IPS DF 4.7 (cell line): Measurements from ENCODE around the gene IL1RL1.

Source experiments
- DNase-seq: peaks from one replicate; pipeline ENCODE4 v3.0.0-alpha.2; 2013; ENCODE audit warnings: low spot score; ENCODE audit errors: extremely low read depth

The IL1RL1 gene

GRCh38 chr2:102366406-102367112 is 55.2 kb downstream of the IL1RL1 start:
- no peak for DNase-seq

- no peak for DNase-seq
Measured at GRCh38 chr2:102367331-102367971, 56.1 kb downstream of the IL1RL1 start.

GRCh38 chr2:102368461-102369109 is 57.2 kb downstream of the IL1RL1 start:
- no peak for DNase-seq

- no peak for DNase-seq
Measured at GRCh38 chr2:102369866-102370265, 58.5 kb downstream of the IL1RL1 start.

- no peak for DNase-seq
Measured at GRCh38 chr2:102376052-102376591, 64.8 kb downstream of the IL1RL1 start.

- DNase-seq, result no peak
Measured at GRCh38 chr2:102383722-102384121, 72.4 kb downstream of the IL1RL1 start.

- DNase-seq, result no peak
Measured at GRCh38 chr2:102385522-102385921, 74.2 kb downstream of the IL1RL1 start.

GRCh38 chr2:102386004-102386403 is 74.6 kb downstream of the IL1RL1 start:
- no peak for DNase-seq

- DNase-seq, result no peak
Measured at GRCh38 chr2:102386867-102387541, 75.6 kb downstream of the IL1RL1 start.

- no peak for DNase-seq
Measured at GRCh38 chr2:102387763-102388546, 76.6 kb downstream of the IL1RL1 start.

GRCh38 chr2:102391565-102391964 is 80.2 kb downstream of the IL1RL1 start:
- no peak for DNase-seq

- DNase-seq, result no peak
Measured at GRCh38 chr2:102392096-102392495, 80.7 kb downstream of the IL1RL1 start.

GRCh38 chr2:102392942-102393341 is 81.6 kb downstream of the IL1RL1 start:
- no peak for DNase-seq

- DNase-seq, result no peak
Measured at GRCh38 chr2:102396012-102396411, 84.6 kb downstream of the IL1RL1 start.

- DNase-seq, result no peak
Measured at GRCh38 chr2:102397209-102397608, 85.8 kb downstream of the IL1RL1 start.

- no peak for DNase-seq
Measured at GRCh38 chr2:102399499-102400141, 88.3 kb downstream of the IL1RL1 start.

- DNase-seq, result no peak
Measured at GRCh38 chr2:102401456-102401855, 90.1 kb downstream of the IL1RL1 start.
